ENCODE results near the gene SIGLEC1.

DNA sequence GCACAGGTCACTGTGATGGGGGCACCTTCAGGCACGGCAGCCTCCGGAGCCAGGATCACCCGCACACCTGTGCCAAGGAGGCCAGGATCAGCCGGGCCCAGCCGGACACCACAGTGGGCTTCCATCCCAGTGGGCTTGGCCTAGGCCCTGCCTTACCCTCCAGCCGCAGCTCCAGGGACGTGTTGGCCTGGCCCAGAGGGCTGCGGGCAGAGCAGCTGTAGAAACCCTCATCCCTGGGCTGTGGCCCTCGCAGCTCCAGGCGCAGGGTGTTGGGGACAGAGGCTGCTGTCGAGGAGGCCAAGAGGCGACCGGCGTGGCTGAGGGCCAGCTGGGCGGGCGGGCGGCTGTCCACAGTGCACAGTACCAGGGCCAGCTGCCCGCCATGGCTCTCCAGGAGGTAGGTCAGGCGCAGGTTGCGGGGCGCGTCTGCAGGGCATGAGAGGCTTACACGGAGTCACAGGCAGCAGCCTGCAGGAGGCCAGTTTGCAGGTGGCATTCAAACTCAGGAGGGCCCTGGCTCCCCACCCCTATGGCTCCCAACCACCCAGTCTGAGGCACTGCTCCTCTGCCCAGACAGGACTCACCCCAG lies 19.6 kb downstream of the SIGLEC1 start:
- TF ChIP-seq EZH2 (IDR thresholded peaks at IDR 0.05) (no peak), POLR2AphosphoS5 (IDR thresholded peaks at IDR 0.05; ENCODE audit: borderline replicate concordance, low read depth, low read length) (no peak), FOXP2 (optimal IDR thresholded peaks at IDR 0.05; ENCODE audit: control extremely low read depth, extremely low read length, insufficient read depth) (no peak)

Measured in SK-N-MC (cell line).